Measurements from ENCODE around the gene ATP6V0B.

ATP6V0B gene

DNA sequence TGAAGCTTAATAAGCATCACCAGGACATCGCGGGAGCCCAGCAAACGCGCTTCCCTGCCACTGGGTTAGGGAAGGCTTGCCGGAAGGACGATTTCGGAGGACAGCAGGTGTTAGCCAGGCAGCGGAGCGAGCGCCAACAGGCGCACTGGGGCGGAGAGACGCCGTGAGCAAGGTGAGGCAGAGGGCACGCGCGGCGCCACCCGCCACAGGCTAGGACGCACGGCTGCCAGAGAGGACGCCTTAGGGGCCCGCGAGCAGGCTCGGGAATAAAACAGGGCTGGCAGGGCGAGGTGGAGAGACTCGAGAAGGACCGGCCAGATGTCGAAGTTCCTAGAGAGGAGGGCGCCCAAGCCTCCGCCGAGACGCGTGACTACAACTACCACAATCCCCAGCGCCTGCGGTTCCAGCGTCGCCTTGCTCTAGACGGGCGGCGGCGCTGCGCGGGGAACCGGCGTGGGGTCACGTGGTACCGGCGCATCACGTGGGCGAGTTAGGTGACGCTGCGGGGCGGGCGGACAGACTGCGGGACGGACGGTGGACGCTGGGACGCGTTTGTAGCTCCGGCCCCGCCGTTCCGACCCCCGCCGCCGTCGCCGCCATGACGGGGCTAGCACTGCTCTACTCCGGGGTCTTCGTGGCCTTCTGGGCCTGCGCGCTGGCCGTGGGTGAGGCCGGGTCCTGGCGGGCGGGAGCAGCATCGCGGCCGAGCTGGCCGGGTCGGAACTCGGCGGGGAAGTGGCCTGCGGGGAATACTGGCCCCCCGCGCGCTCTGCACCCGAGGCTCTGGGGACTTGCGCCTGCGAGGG is at the start of gene ATP6V0B:
Gene ATP6V0B, plus strand, starts transcription at position 518 of the 806 bp plus-strand sequence. Its CDS starts 81 bp downstream, at position 599.
- Histone ChIP-seq H3K27ac (ENCODE audit: low read length) (no peak within 1 kb of the TSS), H3K27me3 (ENCODE audit: control insufficient read depth, insufficient read depth, low read length) (no peaks in the 10 kb centered on the region), H3K4me3 (ENCODE audit: low read length) (peak within 1 kb of the TSS; percentile 91), H3K4me1 (ENCODE audit: control insufficient read depth, insufficient read depth, low read length) (peaks cover 3% of the 10 kb centered on the region; the same call in 1 of the 2 replicates), H3K36me3 (ENCODE audit: control insufficient read depth, insufficient read depth, low read length) (peaks cover 10% of the 10 kb centered on the region), H3K9me3 (ENCODE audit: control insufficient read depth, insufficient read depth, low read length) (no peaks in the 10 kb centered on the region)
- no CpG with 5 or more reads among the region's 93 CpGs for WGBS (ENCODE audit: insufficient coverage, insufficient read length)
- DNase-seq (ENCODE audit: low read depth, low spot score), result peak; percentile 91

DNA sequence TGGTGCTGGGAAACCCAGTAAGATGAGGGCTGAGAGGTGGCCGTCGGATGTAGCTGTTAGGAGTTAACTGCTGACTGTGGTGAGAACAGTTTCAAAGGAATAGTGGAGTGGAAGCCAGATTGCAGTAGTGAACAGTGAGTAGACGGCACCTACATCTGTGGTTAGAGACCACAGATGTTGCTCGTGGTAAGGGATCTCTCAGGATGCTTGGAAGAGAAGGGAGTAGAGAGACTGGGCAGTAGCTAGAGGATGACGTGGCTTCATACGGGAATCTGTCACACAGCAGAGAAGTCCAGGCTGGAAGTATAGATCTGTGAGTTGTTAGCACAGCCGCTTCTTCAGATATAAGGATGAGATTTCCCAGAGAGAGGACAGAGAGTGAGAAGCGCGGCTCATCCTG is 48.9 kb upstream of the ATP6V0B start:
- no peaks in the 10 kb centered on the region for H3K27me3 ChIP-seq (ENCODE audit: control insufficient read depth, insufficient read depth, low read length)
- H3K4me1 ChIP-seq (ENCODE audit: control insufficient read depth, insufficient read depth, low read length), result peaks cover 4% of the 10 kb centered on the region
- no peaks in the 10 kb centered on the region for H3K36me3 ChIP-seq (ENCODE audit: control insufficient read depth, insufficient read depth, low read length)
- no peak overlapping the region for H3K4me3 ChIP-seq (ENCODE audit: low read length)
- DNase-seq (ENCODE audit: low read depth, low spot score), result no peak
- WGBS (ENCODE audit: insufficient coverage, insufficient read length), result no CpG with 5 or more reads among the region's 9 CpGs
- H3K9me3 ChIP-seq (ENCODE audit: control insufficient read depth, insufficient read depth, low read length), result no peaks in the 10 kb centered on the region
- no peak overlapping the region for H3K27ac ChIP-seq (ENCODE audit: low read length)

DNA sequence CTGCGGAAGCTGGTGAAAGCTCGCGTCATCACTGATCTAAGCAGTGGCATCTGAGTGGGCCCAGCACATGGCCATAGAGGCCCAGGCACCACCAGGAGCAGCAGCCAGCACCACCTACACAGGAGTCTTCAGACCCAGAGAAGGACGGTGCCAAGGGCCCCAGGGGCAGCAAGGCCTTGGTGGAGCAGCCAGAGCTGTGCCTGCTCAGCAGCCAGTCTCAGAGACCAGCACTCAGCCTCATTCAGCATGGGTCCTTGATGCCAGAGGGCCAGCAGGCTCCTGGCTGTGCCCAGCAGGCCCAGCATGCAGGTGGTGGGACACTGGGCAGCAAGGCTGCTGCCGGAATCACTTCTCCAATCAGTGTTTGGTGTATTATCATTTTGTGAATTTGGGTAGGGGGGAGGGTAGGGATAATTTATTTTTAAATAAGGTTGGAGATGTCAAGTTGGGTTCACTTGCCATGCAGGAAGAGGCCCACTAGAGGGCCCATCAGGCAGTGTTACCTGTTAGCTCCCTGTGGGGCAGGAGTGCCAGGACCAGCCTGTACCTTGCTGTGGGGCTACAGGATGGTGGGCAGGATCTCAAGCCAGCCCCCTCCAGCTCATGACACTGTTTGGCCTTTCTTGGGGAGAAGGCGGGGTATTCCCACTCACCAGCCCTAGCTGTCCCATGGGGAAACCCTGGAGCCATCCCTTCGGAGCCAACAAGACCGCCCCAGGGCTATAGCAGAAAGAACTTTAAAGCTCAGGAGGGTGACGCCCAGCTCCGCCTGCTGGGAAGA is 44.4 kb upstream of the ATP6V0B start:
- Histone ChIP-seq H3K27me3 (ENCODE audit: control insufficient read depth, insufficient read depth, low read length) (no peaks in the 10 kb centered on the region), H3K36me3 (ENCODE audit: control insufficient read depth, insufficient read depth, low read length) (no peaks in the 10 kb centered on the region), H3K4me1 (ENCODE audit: control insufficient read depth, insufficient read depth, low read length) (peaks cover 8% of the 10 kb centered on the region), H3K27ac (ENCODE audit: low read length) (no peak overlapping the region), H3K9me3 (ENCODE audit: control insufficient read depth, insufficient read depth, low read length) (no peaks in the 10 kb centered on the region), H3K4me3 (ENCODE audit: low read length) (no peak overlapping the region)
- WGBS (ENCODE audit: insufficient coverage, insufficient read length), result no CpG with 5 or more reads among the region's 10 CpGs
- no peak for DNase-seq (ENCODE audit: low read depth, low spot score)

DNA sequence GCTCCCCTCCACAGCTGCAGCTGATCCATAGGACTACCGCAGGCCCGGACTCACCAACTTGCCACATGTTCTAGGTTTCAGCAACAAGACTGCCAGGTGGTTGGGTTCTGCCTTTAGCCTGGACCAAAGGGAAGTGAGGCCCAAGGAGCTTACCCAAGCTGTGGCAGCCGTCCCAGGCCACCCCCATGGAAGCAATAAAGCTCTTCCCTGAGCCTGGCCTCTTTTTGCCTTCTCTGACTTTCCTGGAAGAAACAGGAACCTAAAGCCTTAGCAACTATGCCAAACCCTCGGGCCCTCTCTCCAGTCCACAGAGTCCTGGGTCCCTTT is 43.8 kb upstream of the ATP6V0B start:
- Histone ChIP-seq H3K27ac (ENCODE audit: low read length) (no peak overlapping the region), H3K4me1 (ENCODE audit: control insufficient read depth, insufficient read depth, low read length) (peaks cover 11% of the 10 kb centered on the region), H3K27me3 (ENCODE audit: control insufficient read depth, insufficient read depth, low read length) (no peaks in the 10 kb centered on the region), H3K4me3 (ENCODE audit: low read length) (no peak overlapping the region), H3K36me3 (ENCODE audit: control insufficient read depth, insufficient read depth, low read length) (no peaks in the 10 kb centered on the region), H3K9me3 (ENCODE audit: control insufficient read depth, insufficient read depth, low read length) (no peaks in the 10 kb centered on the region)
- no CpG with 5 or more reads among the region's 4 CpGs for WGBS (ENCODE audit: insufficient coverage, insufficient read length)
- DNase-seq (ENCODE audit: low read depth, low spot score), result no peak

DNA sequence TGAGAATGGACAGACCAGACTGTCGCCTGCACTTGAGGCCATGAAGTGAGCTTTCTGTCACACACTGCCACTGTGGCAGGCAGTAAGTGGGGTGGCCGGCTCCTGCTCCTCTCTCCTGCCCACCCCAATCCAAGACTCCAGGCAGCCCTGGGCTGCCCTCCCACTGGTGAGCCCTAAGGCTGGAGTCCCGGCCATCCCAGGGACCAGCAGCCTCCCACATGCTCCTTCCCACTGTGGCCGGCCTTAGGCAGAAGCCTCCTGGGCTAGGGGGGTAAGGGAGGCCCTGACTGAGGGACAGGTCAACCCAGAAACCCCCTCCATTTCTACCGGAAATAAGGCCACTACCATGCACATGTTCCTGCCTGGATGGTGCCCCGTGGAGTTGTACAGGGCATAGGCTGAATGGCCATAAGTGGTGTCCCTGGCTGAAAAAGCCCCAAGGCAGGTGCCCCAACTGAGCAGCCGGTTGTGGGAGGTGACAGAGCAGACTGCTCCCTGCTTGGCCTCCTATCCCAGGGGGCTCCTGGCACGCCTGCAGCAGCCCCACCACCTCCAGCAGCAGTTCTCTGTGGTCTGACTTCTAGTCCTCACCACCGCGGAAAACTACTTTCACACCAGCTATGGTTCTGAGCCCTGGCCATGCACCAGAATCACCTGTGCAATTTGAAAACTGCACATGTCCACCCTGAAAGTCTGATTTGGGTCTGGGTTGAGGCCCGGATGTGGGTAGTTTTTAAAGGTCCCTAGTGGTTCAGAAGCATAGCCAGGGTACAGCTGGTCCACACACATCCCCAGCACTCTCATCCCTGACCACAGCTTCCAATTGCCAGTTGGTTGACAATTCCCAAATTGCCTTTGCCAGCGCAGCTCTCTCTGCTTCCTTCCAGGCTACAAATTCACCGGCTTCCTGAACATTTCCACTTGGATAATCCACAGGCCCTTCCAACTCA is 42.8 kb upstream of the ATP6V0B start:
- Histone ChIP-seq H3K4me1 (ENCODE audit: control insufficient read depth, insufficient read depth, low read length) (peaks cover 11% of the 10 kb centered on the region), H3K9me3 (ENCODE audit: control insufficient read depth, insufficient read depth, low read length) (no peaks in the 10 kb centered on the region), H3K27me3 (ENCODE audit: control insufficient read depth, insufficient read depth, low read length) (no peaks in the 10 kb centered on the region), H3K27ac (ENCODE audit: low read length) (no peak overlapping the region), H3K36me3 (ENCODE audit: control insufficient read depth, insufficient read depth, low read length) (no peaks in the 10 kb centered on the region), H3K4me3 (ENCODE audit: low read length) (no peak overlapping the region)
- DNase-seq (ENCODE audit: low read depth, low spot score), result no peak
- no CpG with 5 or more reads among the region's 13 CpGs for WGBS (ENCODE audit: insufficient coverage, insufficient read length)

DNA sequence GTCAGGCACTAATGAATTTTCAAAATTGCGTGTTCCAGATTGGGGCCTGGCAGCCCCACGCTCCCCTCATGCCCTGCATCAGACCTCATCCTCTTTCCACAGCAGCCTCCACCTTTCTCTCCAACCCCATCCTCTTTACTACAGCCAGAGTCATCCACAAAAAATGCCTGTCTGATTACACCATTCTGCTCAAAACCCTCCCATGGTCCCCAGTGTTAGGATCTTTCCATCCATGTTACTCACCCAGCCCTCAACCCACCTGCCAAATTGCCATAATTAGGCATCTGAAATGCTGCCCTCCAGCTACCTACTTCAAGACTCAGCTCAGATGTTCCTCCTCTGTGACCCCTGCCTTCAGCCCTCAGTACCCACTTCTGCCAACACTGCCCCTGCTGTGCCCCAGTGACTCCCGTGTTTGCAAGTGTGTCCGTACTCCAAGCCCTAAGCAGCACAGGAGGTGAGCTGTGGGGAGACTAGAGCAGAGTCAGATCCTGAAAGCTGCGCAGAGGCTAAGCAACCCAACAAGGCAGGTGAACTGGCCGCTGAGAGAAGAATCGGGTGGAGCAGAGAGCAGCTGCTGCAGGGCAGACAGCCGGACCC is 41.9 kb upstream of the ATP6V0B start:
- H3K27ac ChIP-seq (ENCODE audit: low read length), result no peak overlapping the region
- peaks cover 11% of the 10 kb centered on the region for H3K4me1 ChIP-seq (ENCODE audit: control insufficient read depth, insufficient read depth, low read length)
- H3K4me3 ChIP-seq (ENCODE audit: low read length), result peak overlapping the region; percentile 57; the same call in 1 of the 2 replicates
- DNase-seq (ENCODE audit: low read depth, low spot score), result no peak
- no peaks in the 10 kb centered on the region for H3K27me3 ChIP-seq (ENCODE audit: control insufficient read depth, insufficient read depth, low read length)
- H3K36me3 ChIP-seq (ENCODE audit: control insufficient read depth, insufficient read depth, low read length), result no peaks in the 10 kb centered on the region
- WGBS (ENCODE audit: insufficient coverage, insufficient read length), result no CpG with 5 or more reads among the region's 8 CpGs
- H3K9me3 ChIP-seq (ENCODE audit: control insufficient read depth, insufficient read depth, low read length), result no peaks in the 10 kb centered on the region

DNA sequence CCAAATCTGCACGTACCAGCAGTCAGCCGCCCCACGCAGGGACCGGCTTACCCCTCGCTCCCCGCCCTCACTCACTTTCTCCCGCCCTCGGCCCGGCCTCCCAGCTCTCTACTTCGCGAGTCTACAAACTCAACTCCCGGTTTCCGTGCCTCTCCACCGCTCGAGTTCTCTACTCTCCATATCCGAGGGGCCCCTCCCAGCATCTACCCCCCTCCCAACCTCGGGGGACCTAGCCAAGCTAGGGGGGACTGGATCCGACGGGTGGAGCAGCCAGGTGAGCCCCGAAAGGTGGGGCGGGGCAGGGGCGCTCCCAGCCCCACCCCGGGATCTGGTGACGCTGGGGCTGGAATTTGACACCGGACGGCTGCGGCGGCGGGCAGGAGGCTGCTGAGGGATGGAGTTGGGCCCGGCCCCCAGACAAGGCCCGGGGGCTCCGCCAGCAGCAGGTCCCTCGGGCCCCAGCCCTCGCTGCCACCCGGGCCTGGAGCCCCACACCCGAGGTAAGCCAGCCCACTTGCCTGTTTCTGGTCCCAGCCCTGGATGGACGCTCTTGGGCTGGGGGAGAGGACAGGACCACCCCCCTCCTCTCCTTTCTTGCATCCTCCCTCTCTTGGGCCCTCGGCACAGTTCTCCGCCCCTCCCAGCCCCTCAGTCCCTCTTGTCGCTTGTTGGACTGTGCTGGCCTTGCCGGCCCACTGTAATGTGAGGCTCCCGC is 41.2 kb upstream of the ATP6V0B start, which contains the start of gene ARTN:
Gene ARTN, plus strand, starts transcription at position 416 of the 715 bp plus-strand sequence. CDS start 1,856 bp downstream, outside the sequence.
- no peak within 1 kb of the TSS for H3K27ac ChIP-seq (ENCODE audit: low read length)
- H3K27me3 ChIP-seq (ENCODE audit: control insufficient read depth, insufficient read depth, low read length), result no peaks in the 10 kb centered on the region
- peak within 1 kb of the TSS; percentile 57 for H3K4me3 ChIP-seq (ENCODE audit: low read length)
- WGBS (ENCODE audit: insufficient coverage, insufficient read length), result no CpG with 5 or more reads among the region's 42 CpGs
- H3K4me1 ChIP-seq (ENCODE audit: control insufficient read depth, insufficient read depth, low read length), result peaks cover 14% of the 10 kb centered on the region
- DNase-seq (ENCODE audit: low read depth, low spot score), result no peak
- H3K36me3 ChIP-seq (ENCODE audit: control insufficient read depth, insufficient read depth, low read length), result no peaks in the 10 kb centered on the region
- no peaks in the 10 kb centered on the region for H3K9me3 ChIP-seq (ENCODE audit: control insufficient read depth, insufficient read depth, low read length)

DNA sequence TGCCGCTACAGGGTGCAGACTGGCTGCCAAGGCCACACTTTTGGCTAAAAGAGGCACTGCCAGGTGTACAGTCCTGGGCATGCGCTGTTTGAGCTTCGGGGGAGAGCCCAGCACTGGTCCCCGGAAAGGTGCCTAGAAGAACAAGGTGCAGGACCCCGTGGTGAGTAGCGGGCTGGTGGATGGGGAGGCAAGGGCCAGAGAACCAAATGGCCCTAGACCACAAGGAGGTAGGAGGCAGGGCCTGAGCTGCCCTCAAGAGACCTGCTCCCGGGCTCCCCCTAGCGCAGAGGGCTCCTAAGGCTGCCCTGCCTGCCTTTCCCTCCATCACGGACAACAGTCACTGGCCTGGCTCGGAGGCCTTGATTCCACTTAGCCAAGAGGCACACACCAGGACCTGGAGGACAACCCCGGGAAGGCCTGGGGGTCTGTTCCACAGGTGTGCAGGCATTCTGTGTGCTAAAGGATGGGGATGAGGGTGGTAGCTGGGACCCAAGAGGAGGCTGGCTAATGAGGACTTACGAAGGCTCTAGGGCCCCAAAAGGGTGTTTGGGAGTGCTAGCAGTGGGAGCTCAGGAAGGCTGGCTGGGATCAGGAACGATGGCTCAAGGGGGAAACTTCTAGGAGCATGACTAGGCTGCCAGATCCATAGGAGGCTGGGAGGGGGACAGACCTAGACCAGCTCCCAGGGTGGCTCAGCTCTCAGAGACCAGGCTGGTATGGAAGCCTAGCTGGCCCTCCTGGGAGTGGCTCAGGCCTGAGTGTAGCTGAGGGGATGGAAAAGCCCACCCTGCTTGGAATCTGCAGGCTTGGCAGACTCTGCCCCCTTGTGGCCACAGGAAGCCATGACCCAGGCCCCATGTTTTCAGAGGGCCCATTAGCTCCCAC is 40.4 kb upstream of the ATP6V0B start:
- DNase-seq (ENCODE audit: low read depth, low spot score), result no peak
- H3K4me3 ChIP-seq (ENCODE audit: low read length), result peak overlapping the region; percentile 57
- H3K9me3 ChIP-seq (ENCODE audit: control insufficient read depth, insufficient read depth, low read length), result no peaks in the 10 kb centered on the region
- no peak overlapping the region for H3K27ac ChIP-seq (ENCODE audit: low read length)
- peaks cover 15% of the 10 kb centered on the region for H3K4me1 ChIP-seq (ENCODE audit: control insufficient read depth, insufficient read depth, low read length)
- no CpG with 5 or more reads among the region's 13 CpGs for WGBS (ENCODE audit: insufficient coverage, insufficient read length)
- no peaks in the 10 kb centered on the region for H3K27me3 ChIP-seq (ENCODE audit: control insufficient read depth, insufficient read depth, low read length)
- H3K36me3 ChIP-seq (ENCODE audit: control insufficient read depth, insufficient read depth, low read length), result no peaks in the 10 kb centered on the region

DNA sequence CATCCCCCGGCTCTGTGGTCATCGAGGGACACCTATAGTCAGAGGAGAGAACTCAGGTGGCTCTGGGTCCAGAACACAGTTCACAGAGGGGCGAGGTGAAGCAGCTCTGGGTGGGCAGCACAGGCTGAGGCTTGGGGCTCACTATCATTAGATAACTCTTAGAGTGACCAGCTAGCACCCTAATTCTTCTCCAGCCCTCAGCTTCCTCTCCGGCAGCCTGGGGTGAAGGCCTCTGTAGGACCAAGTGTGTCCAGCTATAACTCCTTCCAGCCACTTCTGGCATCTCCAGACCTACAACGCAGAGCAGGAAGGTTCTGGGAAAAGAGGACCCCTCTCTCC is 39.8 kb upstream of the ATP6V0B start:
- WGBS (ENCODE audit: insufficient coverage, insufficient read length), result no CpG with 5 or more reads among the region's 5 CpGs
- peaks cover 15% of the 10 kb centered on the region for H3K4me1 ChIP-seq (ENCODE audit: control insufficient read depth, insufficient read depth, low read length)
- no peak overlapping the region for H3K27ac ChIP-seq (ENCODE audit: low read length)
- DNase-seq (ENCODE audit: low read depth, low spot score), result no peak
- H3K27me3 ChIP-seq (ENCODE audit: control insufficient read depth, insufficient read depth, low read length), result no peaks in the 10 kb centered on the region
- H3K36me3 ChIP-seq (ENCODE audit: control insufficient read depth, insufficient read depth, low read length), result no peaks in the 10 kb centered on the region
- H3K4me3 ChIP-seq (ENCODE audit: low read length), result no peak overlapping the region
- H3K9me3 ChIP-seq (ENCODE audit: control insufficient read depth, insufficient read depth, low read length), result no peaks in the 10 kb centered on the region

Measured in iPS DF 6.9 (cell line).